Testis (tissue), 2 donors: Measurements from ENCODE around the gene KLHL21.

ENCODE experiments used
- CTCF ChIP-seq, 3 experiments: fragments of 450-650 bp in 2 of 3; fragments of 200-600 bp in 1 of 3; sonication (generic) in 1 of 3; IDR thresholded peaks; one replicate each; pipeline ENCODE4 v1.5.1; 2016 to 2019; ENCODE audit warnings: antibody characterized with exemption in 3 of 3, mild to moderate bottlenecking in 2 of 3, moderate library complexity in 1 of 3
- POLR2A ChIP-seq: fragments of 450-650 bp; IDR thresholded peaks from one replicate; pipeline ENCODE4 v1.6.1; 2017; ENCODE audit warnings: antibody characterized with exemption, mild to moderate bottlenecking, moderate library complexity

- no peak for TF ChIP-seq POLR2A
- no peak for TF ChIP-seq CTCF (IDR thresholded peaks at IDR 0.05)
Observed at GRCh38 chr1:6547301-6547700, 55.4 kb downstream of the KLHL21 start.
